Vagina (tissue), 2 donors: ENCODE results near the gene FBXO7.

ENCODE experiments used
- POLR2A ChIP-seq, 2 donors: fragments of 450-650 bp; IDR thresholded peaks; one replicate each; pipeline ENCODE4 v1.6.1; 2017; ENCODE audit warnings: antibody characterized with exemption in 2 of 2, mild to moderate bottlenecking in 2 of 2, moderate library complexity in 2 of 2
- POLR2AphosphoS5 ChIP-seq, 2 donors: sonication (generic); formaldehyde crosslinking; IDR thresholded peaks; one replicate each; pipeline ENCODE4 v1.9.0; 2017; ENCODE audit warnings: antibody characterized with exemption in 2 of 2, mild to moderate bottlenecking in 2 of 2, low read depth in 1 of 2; ENCODE audit not compliant: insufficient read depth in 1 of 2
- TF ChIP-seq, protein P1 (sequence below), 3 experiments: fragments of 450-650 bp in 2 of 3; fragments of 200-600 bp in 1 of 3; sonication (generic) in 1 of 3; IDR thresholded peaks; one replicate each; pipeline ENCODE4 v1.5.1; 2017 to 2019; ENCODE audit warnings: antibody characterized with exemption in 3 of 3, mild to moderate bottlenecking in 2 of 3, moderate library complexity in 2 of 3

DNA sequence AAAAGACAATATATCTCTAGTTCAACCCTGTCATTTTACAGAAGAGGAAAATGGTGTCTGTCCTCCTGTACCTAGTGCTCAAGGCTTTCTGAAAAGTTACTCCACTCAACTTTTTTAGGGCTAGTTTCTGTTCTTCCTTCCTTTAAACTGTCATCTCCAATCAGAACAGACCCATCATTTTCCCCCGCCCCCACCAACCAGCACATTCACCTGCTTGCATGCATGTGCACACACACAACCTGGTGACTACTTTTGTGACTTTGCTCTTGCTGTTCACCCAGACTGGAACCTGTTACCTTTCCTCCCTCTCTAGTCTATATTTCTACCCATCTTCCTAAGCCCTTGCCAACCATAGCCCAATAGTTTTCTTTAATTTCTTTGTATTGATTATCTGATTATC lies 5.6 kb downstream of the FBXO7 start:
- no peak for TF ChIP-seq POLR2AphosphoS5 (IDR thresholded peaks at IDR 0.05; ENCODE audit: insufficient read depth in 1 of 2, low read depth in 1 of 2)
- TF ChIP-seq, protein P1, sequence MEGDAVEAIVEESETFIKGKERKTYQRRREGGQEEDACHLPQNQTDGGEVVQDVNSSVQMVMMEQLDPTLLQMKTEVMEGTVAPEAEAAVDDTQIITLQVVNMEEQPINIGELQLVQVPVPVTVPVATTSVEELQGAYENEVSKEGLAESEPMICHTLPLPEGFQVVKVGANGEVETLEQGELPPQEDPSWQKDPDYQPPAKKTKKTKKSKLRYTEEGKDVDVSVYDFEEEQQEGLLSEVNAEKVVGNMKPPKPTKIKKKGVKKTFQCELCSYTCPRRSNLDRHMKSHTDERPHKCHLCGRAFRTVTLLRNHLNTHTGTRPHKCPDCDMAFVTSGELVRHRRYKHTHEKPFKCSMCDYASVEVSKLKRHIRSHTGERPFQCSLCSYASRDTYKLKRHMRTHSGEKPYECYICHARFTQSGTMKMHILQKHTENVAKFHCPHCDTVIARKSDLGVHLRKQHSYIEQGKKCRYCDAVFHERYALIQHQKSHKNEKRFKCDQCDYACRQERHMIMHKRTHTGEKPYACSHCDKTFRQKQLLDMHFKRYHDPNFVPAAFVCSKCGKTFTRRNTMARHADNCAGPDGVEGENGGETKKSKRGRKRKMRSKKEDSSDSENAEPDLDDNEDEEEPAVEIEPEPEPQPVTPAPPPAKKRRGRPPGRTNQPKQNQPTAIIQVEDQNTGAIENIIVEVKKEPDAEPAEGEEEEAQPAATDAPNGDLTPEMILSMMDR (IDR thresholded peaks at IDR 0.05), result no peak
- TF ChIP-seq POLR2A (IDR thresholded peaks at IDR 0.05), result no peak
